Rectal smooth muscle tissue (tissue), 1 donor: ENCODE data around the gene MRPL43.
"Not testable (repeated sequence)": the region's sequence is repeated elsewhere in the genome, so short reads cannot be mapped to it uniquely, and the experiment has no call there.

Experiments
- H3K27ac ChIP-seq: one replicate; pipeline ENCODE4 v1.7.0; 2013; ENCODE audit warnings: low read depth, low read length, inconsistent platforms
- H3K27me3 ChIP-seq: one replicate; pipeline ENCODE4 v1.7.0; 2013; ENCODE audit warnings: low read length; ENCODE audit not compliant: control insufficient read depth, insufficient read depth
- H3K36me3 ChIP-seq: one replicate; pipeline ENCODE4 v1.7.0; 2013; ENCODE audit warnings: low read length; ENCODE audit not compliant: control insufficient read depth, insufficient read depth
- H3K4me1 ChIP-seq: one replicate; pipeline ENCODE4 v1.7.0; 2013; ENCODE audit warnings: low read length; ENCODE audit not compliant: control insufficient read depth, insufficient read depth
- H3K4me3 ChIP-seq: one replicate; pipeline ENCODE4 v1.7.0; 2013; ENCODE audit warnings: low read length
- H3K9ac ChIP-seq: one replicate; pipeline ENCODE4 v1.7.0; 2013; ENCODE audit warnings: low read length

MRPL43 gene

DNA sequence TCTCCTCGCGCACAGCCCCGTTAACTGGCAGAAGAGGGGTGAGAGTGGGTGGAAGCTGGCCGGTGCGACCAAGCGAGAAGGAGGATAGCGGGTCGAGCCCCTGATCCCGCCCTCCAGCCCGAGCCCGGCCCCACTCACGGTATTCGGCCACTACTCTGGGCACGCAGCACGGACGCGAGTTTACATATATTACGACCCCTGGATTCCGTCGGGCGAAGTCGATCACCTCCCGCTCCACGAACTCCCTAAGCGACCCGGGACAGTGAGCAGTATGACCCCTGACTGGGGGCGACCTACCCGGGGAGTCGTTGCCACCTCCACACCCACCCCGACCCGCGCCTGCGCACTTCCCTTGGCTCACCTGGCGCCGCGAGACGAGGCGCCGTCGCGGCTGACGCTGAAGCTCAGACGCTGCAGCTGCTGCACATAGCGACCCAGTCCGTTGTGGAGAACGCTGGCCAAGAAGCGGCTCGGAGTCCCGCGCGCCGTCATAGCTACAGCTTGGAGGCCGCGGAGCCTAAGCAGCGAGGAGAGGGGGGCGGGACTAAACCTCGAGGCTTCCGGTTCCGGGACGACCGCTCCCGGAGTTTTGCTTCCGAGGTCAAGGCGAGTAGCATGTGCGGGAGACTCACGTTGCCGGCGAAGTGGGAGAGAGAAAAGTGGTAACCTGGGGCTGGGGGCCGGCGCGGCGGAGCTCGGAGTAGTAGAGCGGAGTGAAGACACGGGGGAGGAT lies at the start of gene MRPL43, which contains the start of gene TWNK:
TSS of gene MRPL43 (minus strand) at position 546 of the 733 bp plus-strand sequence. CDS start at position 492, 54 bp downstream.
TSS of gene TWNK (plus strand) at position 592 of the 733 bp plus-strand sequence. CDS start 668 bp downstream, outside the sequence.
- Histone ChIP-seq H3K27me3 (no peaks in the 10 kb centered on the region), H3K9ac (peak within 1 kb of the TSS; percentile 49), H3K27ac (peak within 1 kb of the TSS; percentile 79), H3K36me3 (peaks cover 16% of the 10 kb centered on the region), H3K4me1 (peaks cover 14% of the 10 kb centered on the region), H3K4me3 (peak within 1 kb of the TSS; percentile 95)

- no peak overlapping the region for H3K4me3 ChIP-seq
- H3K27ac ChIP-seq = no peak overlapping the region
- H3K27me3 ChIP-seq = no peaks in the 10 kb centered on the region
- H3K9ac ChIP-seq = no peak overlapping the region
- H3K4me1 ChIP-seq = no peaks in the 10 kb centered on the region
- H3K36me3 ChIP-seq = peaks cover 23% of the 10 kb centered on the region
Measured at GRCh38 chr10:101036726-101037125, 49.4 kb upstream of the MRPL43 start.

GRCh38 chr10:101035916-101036702 lies 48.8 kb upstream of the MRPL43 start:
- peaks cover 23% of the 10 kb centered on the region for H3K36me3 ChIP-seq
- H3K27ac ChIP-seq = no peak overlapping the region

DNA sequence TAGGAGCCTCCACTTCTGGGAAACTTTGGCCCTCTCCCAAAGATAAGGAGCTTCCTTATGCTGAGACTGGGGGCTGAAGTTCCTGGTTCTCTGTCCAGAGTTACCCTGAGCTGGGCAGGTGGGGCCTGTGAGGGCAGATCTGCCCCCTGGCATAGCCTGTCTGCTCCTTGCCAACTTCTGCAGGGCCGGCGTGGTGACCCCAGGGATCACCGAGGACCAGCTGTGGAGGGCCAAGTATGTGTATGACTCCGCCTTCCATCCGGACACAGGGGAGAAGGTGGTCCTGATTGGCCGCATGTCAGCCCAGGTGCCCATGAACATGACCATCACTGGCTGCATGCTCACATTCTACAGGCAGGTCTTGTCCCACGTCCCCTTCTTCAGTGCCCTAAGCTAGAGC lies 48.0 kb upstream of the MRPL43 start:
- Histone ChIP-seq H3K4me3 (no peak overlapping the region), H3K27me3 (no peaks in the 10 kb centered on the region), H3K4me1 (no peaks in the 10 kb centered on the region), H3K36me3 (peaks cover 23% of the 10 kb centered on the region), H3K27ac (no peak overlapping the region), H3K9ac (no peak overlapping the region)

More at GRCh38 chr10:101035916-101036702, 48.8 kb upstream of the MRPL43 start:
- Histone ChIP-seq H3K4me1 (no peaks in the 10 kb centered on the region), H3K27me3 (no peaks in the 10 kb centered on the region), H3K4me3 (no peak overlapping the region), H3K9ac (no peak overlapping the region)

DNA sequence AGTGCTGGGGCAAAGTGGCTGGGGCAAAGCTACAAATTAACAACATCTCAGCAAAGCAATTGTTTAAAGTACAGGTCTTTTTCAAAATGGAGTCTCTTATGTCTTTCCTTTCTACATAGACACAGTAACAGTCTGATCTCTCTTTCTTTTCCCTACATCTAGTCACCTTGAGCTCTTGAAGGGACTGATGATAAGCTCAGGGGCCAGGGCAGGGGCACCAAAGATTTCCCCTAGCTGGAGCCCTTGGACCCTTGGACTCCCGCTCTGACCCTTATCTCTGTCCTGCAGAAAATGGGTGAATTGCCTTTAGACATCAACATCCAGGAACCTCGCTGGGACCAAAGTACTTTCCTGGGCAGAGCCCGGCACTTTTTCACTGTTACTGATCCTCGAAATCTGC lies 47.1 kb upstream of the MRPL43 start:
- H3K36me3 ChIP-seq = peaks cover 23% of the 10 kb centered on the region
- H3K4me3 ChIP-seq, H3K27me3 ChIP-seq, H3K4me1 ChIP-seq, H3K27ac ChIP-seq, H3K9ac ChIP-seq: not testable (repeated sequence)

- peak overlapping the region; percentile 86 for H3K4me3 ChIP-seq
- H3K36me3 ChIP-seq = peaks cover 21% of the 10 kb centered on the region
- H3K27ac ChIP-seq = no peak overlapping the region
- H3K27me3 ChIP-seq = no peaks in the 10 kb centered on the region
- no peak overlapping the region for H3K9ac ChIP-seq
- H3K4me1 ChIP-seq = no peaks in the 10 kb centered on the region
Measured at GRCh38 chr10:101033276-101033675, 46.0 kb upstream of the MRPL43 start.

DNA sequence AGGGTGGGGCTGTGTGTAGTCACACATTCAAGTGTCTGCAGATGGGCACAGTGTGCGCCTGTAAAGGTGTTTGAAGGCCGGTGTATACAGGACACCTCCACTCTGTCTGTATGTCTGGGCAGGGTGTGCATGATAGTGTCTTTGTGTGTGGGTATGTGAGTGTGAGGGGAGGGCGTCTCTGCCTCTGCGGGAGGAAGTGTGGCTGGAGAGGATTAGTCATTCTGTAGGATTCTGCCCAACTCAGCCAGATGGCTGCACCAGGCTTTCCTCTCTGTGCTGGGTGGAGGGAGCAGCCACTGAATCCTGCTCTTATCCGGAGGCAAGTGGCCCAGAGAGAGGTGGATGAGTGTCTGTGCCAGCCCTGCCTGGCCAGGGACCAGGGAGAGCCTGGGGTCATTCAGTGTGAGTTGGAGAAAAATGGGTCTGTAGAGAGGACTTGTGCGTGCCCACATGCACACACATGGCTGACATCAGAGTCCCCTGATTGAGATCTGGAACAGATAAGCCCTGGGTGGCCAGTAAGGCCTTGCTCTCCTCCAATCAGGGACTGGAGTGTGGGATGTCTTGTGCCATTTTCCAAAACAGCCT lies 45.4 kb upstream of the MRPL43 start:
- Histone ChIP-seq H3K9ac (peak overlapping the region; percentile 70), H3K4me1 (no peaks in the 10 kb centered on the region), H3K27me3 (no peaks in the 10 kb centered on the region), H3K4me3 (peak overlapping the region; percentile 86), H3K36me3 (peaks cover 16% of the 10 kb centered on the region), H3K27ac (peak overlapping the region; percentile 91)

DNA sequence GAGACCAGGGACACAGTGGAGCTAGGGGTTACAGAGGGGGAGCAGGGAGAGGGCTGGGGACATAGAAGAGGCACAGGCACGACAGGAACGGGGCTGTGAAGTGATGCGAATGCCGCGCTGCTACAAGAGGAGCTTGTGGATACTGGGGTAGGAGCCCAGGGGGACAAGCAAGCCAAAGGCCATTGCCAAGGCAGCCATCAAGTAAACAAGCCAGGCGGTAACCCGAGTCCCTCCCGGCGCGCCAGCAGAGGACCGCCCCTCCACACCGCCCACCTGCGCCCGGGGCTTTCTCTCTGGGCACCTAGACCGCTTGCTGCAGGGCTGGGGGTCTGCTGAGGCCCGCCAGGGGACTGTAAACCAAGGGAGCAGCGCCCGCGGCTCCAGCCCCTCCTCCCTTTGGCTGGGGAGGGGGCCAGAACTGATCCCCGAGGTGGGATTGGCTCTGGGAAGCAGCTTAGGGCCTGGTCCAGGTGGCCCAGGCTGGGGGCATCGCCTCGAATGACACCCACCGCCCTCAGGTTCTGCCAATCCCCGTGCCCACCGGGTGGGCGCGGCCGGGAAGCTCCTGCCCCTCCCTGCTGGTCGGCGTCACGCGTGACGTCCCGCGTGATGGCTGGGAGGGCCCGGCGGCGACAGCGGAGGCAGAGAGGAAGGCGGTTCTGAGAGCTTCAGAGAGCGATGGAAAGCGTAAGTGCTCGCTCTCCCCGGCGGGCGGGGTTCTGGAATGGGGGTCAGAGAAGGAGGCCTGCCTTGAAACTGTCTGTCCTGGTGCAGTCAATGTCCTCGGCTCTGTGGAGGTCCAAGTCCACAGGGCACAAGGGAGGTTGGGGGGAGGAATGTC lies 44.7 kb upstream of the MRPL43 start:
- Histone ChIP-seq H3K27me3 (no peaks in the 10 kb centered on the region), H3K9ac (peak overlapping the region; percentile 70), H3K36me3 (peaks cover 13% of the 10 kb centered on the region), H3K27ac (peak overlapping the region; percentile 91), H3K4me1 (no peaks in the 10 kb centered on the region), H3K4me3 (peak overlapping the region; percentile 86)

GRCh38 chr10:101031128-101031795 lies 44.0 kb upstream of the MRPL43 start, which contains the start of the genes PDZD7 and SFXN3:
PDZD7 (minus strand) TSS chr10:101031129; CDS start chr10:101030219, 910 bp downstream.
SFXN3 (plus strand) TSS chr10:101031234; CDS start chr10:101034695, 3,461 bp downstream.
- Histone ChIP-seq H3K9ac (peak within 1 kb of the TSS; percentile 70), H3K36me3 (peaks cover 9% of the 10 kb centered on the region), H3K27ac (peak within 1 kb of the TSS; percentile 91), H3K4me1 (no peaks in the 10 kb centered on the region), H3K27me3 (no peaks in the 10 kb centered on the region), H3K4me3 (peak within 1 kb of the TSS; percentile 86)

DNA sequence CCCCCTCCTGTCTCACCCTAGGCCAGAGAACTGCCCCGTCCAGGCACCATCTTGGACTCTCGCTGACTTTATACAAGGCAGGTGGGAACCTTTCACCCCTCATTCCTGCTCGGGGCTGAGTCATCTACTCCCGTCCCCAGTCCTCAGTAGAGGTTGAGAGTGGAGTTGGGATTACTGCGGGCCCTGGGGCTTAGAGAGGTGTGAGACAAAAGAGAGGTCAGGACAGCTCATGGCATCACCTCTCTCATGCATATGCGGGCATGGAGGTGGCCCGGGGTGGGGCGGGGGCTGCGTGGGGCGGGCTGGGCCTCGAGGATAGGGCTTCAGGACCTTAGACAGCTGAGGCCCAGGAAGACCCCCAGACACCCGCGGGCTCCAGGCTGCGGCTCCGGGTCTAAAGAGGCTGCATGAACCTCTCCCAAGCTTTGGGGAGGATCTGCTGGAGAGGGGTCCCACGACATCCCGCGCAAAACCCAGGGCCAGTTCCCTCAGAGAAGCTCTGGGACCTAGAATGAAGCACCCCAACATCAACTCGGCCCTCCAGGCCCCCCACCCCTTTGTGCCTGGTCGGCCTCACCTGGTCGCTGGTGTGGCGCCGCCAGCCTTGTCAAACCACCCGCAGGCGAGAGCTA lies 43.3 kb upstream of the MRPL43 start:
- Histone ChIP-seq H3K27ac (no peak overlapping the region), H3K4me1 (no peaks in the 10 kb centered on the region), H3K9ac (no peak overlapping the region), H3K4me3 (peak overlapping the region; percentile 86), H3K27me3 (no peaks in the 10 kb centered on the region), H3K36me3 (peaks cover 2% of the 10 kb centered on the region)
